IPS-20b (cell line): ENCODE measurements around the gene PIP5K1B.

Experiments used
- H3K27ac ChIP-seq: one replicate; pipeline ENCODE4 v1.5.1; 2013; ENCODE audit warnings: low read length
- H3K27me3 ChIP-seq: 2 replicates; pipeline ENCODE4 v1.6.1; 2013; ENCODE audit warnings: mild to moderate bottlenecking, low read length, inconsistent platforms; ENCODE audit not compliant: insufficient read depth
- H3K36me3 ChIP-seq: 2 replicates; pipeline ENCODE4 v1.6.1; 2013; ENCODE audit warnings: low read depth, mild to moderate bottlenecking, inconsistent platforms, low read length, moderate library complexity; ENCODE audit not compliant: insufficient read depth
- H3K4me1 ChIP-seq: 2 replicates; pipeline ENCODE4 v1.6.1; 2013; ENCODE audit warnings: mild to moderate bottlenecking, control low read depth, inconsistent platforms, low read length, moderate library complexity; ENCODE audit not compliant: insufficient read depth
- H3K4me3 ChIP-seq: 2 replicates; pipeline ENCODE4 v1.5.1; 2013; ENCODE audit warnings: mild to moderate bottlenecking, low read length, inconsistent platforms
- H3K9ac ChIP-seq: 2 replicates; pipeline ENCODE4 v1.6.1; 2013; ENCODE audit warnings: low read depth, mild to moderate bottlenecking, inconsistent platforms, low read length, moderate library complexity
- H3K9me3 ChIP-seq: 2 replicates; pipeline ENCODE4 v1.6.1; 2013; ENCODE audit warnings: mild to moderate bottlenecking, low read depth, low read length, inconsistent platforms; ENCODE audit not compliant: insufficient read depth

The PIP5K1B gene

GRCh38 chr9:68726489-68726888 is 21.4 kb downstream of the PIP5K1B start:
- H3K27me3 ChIP-seq = no peaks in the 10 kb centered on the region
- no peaks in the 10 kb centered on the region for H3K36me3 ChIP-seq
- no peak overlapping the region for H3K27ac ChIP-seq
- H3K9me3 ChIP-seq = no peaks in the 10 kb centered on the region
- H3K9ac ChIP-seq = no peak overlapping the region
- H3K4me1 ChIP-seq = 0 out of 2 replicates have a peak, but pooled peaks cover under 1% of the 10 kb centered on the region
- no peak overlapping the region for H3K4me3 ChIP-seq

GRCh38 chr9:68727636-68728035 is 22.6 kb downstream of the PIP5K1B start:
- no peak overlapping the region for H3K4me3 ChIP-seq
- no peak overlapping the region for H3K27ac ChIP-seq
- 0 out of 2 replicates have a peak, but pooled peaks cover 4% of the 10 kb centered on the region for H3K4me1 ChIP-seq
- H3K9me3 ChIP-seq = no peaks in the 10 kb centered on the region
- no peaks in the 10 kb centered on the region for H3K27me3 ChIP-seq
- no peaks in the 10 kb centered on the region for H3K36me3 ChIP-seq
- no peak overlapping the region for H3K9ac ChIP-seq

DNA sequence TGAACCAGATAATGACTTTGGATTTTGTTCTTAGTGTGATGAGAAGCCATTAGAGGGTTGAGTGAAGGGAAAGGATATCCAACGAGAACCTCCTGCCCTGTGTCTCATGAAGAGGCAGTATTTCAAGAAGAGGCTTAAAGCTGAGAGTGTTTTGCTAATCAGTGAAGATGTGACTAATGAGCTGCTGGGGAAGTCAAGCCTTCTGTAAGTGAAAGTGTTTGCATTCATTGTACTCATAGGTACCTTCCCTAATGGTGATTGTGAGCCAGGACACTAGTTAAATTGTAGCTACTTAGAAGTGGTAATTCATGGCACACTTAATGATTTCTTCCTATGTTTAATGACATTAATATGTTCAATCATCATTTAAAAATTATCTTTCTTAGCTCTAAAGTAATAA is 23.7 kb downstream of the PIP5K1B start:
- Histone ChIP-seq H3K4me1 (0 out of 2 replicates have a peak, but pooled peaks cover 4% of the 10 kb centered on the region), H3K9ac (no peak overlapping the region), H3K27me3 (no peaks in the 10 kb centered on the region), H3K27ac (no peak overlapping the region), H3K4me3 (no peak overlapping the region), H3K36me3 (no peaks in the 10 kb centered on the region), H3K9me3 (no peaks in the 10 kb centered on the region)

GRCh38 chr9:68730570-68731235 is 25.7 kb downstream of the PIP5K1B start:
- Histone ChIP-seq H3K4me3 (no peak overlapping the region), H3K9ac (no peak overlapping the region), H3K27ac (no peak overlapping the region), H3K9me3 (no peaks in the 10 kb centered on the region), H3K27me3 (no peaks in the 10 kb centered on the region), H3K36me3 (no peaks in the 10 kb centered on the region), H3K4me1 (0 out of 2 replicates have a peak, but pooled peaks cover 4% of the 10 kb centered on the region)

- H3K27me3 ChIP-seq = no peaks in the 10 kb centered on the region
- H3K27ac ChIP-seq = no peak overlapping the region
- H3K9me3 ChIP-seq = no peaks in the 10 kb centered on the region
Observed at GRCh38 chr9:68731857-68732256, 26.8 kb downstream of the PIP5K1B start.

GRCh38 chr9:68732405-68733020 is 27.5 kb downstream of the PIP5K1B start:
- Histone ChIP-seq H3K4me1 (peaks cover 4% of the 10 kb centered on the region; the same call in 1 of the 2 replicates), H3K9ac (no peak overlapping the region), H3K9me3 (no peaks in the 10 kb centered on the region), H3K27me3 (no peaks in the 10 kb centered on the region), H3K27ac (no peak overlapping the region), H3K4me3 (no peak overlapping the region), H3K36me3 (no peaks in the 10 kb centered on the region)

More at GRCh38 chr9:68731857-68732256, 26.8 kb downstream of the PIP5K1B start:
- no peak overlapping the region for H3K9ac ChIP-seq
- H3K4me3 ChIP-seq = no peak overlapping the region
- H3K36me3 ChIP-seq = no peaks in the 10 kb centered on the region
- 0 out of 2 replicates have a peak, but pooled peaks cover 4% of the 10 kb centered on the region for H3K4me1 ChIP-seq

DNA sequence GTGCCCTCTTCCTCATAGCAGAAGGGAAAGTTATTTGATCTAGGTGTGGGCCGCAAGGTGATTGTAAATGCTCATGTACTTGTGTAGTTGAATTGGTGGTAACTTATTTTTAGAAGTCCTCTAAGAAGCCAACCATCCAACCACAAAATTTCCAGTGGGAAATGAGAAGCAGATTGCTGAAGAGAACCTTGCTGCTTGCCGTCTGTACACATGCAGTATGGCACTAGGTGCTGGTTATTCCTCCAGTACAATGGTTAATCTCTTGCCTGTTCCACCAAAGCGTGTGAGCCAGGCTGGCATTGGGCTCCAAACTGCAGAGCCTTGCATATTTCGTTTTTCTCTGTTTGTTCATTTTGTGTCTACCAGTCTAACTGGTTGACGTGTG is 28.0 kb downstream of the PIP5K1B start:
- Histone ChIP-seq H3K9me3 (no peaks in the 10 kb centered on the region), H3K27me3 (no peaks in the 10 kb centered on the region), H3K36me3 (no peaks in the 10 kb centered on the region), H3K4me1 (peaks cover 4% of the 10 kb centered on the region; the same call in 1 of the 2 replicates), H3K27ac (no peak overlapping the region), H3K4me3 (no peak overlapping the region), H3K9ac (no peak overlapping the region)

DNA sequence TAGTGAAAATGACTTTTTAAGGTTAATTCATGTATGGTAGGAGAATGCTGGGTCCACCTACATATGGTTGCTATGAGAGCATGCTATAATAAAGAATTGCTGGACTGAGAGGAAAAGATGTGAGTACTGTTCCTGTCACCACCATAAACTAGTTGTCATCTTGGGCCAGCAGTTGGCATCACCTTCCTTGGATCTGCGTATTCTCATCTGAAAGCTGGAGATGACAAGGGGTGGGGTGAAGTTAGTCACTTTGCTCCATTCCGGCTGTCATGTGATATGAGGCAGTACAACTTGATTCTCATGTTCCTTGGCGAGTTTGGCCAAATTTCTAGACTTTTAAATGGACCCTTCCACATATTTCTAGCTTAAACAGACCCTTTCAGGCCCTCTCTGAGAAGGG is 33.3 kb downstream of the PIP5K1B start:
- no peak overlapping the region for H3K4me3 ChIP-seq
- peaks cover 6% of the 10 kb centered on the region; the same call in 1 of the 2 replicates for H3K4me1 ChIP-seq
- no peaks in the 10 kb centered on the region for H3K36me3 ChIP-seq
- H3K9me3 ChIP-seq = no peaks in the 10 kb centered on the region
- H3K27ac ChIP-seq = no peak overlapping the region
- H3K9ac ChIP-seq = no peak overlapping the region
- no peaks in the 10 kb centered on the region for H3K27me3 ChIP-seq

- Histone ChIP-seq H3K9me3 (no peaks in the 10 kb centered on the region), H3K27me3 (no peaks in the 10 kb centered on the region), H3K36me3 (no peaks in the 10 kb centered on the region), H3K27ac (no peak overlapping the region), H3K4me3 (no peak overlapping the region), H3K9ac (no peak overlapping the region), H3K4me1 (peaks cover 6% of the 10 kb centered on the region; the same call in 1 of the 2 replicates)
Observed at GRCh38 chr9:68739621-68740174, 34.7 kb downstream of the PIP5K1B start.

DNA sequence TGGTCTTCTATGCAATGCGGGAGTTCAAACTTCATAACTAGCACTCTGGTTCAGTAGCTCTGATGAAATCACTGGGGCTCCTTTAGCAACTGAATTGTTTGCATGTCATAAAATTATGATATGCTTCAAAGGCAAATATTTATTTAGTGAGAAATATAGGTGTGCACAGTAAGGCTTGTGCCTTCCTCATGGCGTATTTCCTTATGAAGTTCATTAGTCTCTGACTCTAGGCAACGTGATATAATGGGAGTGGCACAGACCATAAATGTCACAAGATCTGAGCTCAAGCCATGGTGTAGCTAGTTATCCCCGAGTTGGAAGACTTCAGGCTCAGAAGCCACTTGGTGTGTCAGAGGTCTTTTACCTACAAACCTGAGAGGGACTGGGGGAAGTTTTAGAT is 35.5 kb downstream of the PIP5K1B start:
- Histone ChIP-seq H3K9ac (no peak overlapping the region), H3K27ac (no peak overlapping the region), H3K27me3 (no peaks in the 10 kb centered on the region), H3K4me3 (no peak overlapping the region), H3K9me3 (no peaks in the 10 kb centered on the region), H3K36me3 (no peaks in the 10 kb centered on the region), H3K4me1 (peaks cover 6% of the 10 kb centered on the region; the same call in 1 of the 2 replicates)

DNA sequence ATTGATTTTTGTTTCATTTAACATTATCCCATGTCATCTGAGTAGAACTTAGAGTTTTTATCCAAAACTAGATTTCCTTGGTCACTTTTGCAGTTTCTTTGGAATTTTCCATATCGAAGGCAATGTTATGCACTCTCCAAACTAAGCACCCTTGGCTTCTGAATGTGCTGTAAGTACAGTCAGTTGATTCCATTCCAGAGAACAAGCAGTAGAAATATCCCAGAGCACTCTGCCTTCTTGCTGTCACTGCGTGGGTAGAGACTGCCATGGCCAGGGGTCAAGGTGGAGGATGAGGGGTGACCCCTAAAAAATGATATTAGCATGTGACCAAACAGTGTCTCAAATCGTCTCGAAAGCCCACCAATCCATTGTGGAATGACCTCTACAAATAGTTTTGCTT is 36.2 kb downstream of the PIP5K1B start:
- Histone ChIP-seq H3K9me3 (no peaks in the 10 kb centered on the region), H3K9ac (no peak overlapping the region), H3K27me3 (no peaks in the 10 kb centered on the region), H3K36me3 (no peaks in the 10 kb centered on the region), H3K4me1 (peaks cover 6% of the 10 kb centered on the region; the same call in 1 of the 2 replicates), H3K27ac (no peak overlapping the region), H3K4me3 (no peak overlapping the region)
